Adipose tissue (tissue), 3 donors: ENCODE measurements around the gene PDZRN3. TPM values are rescaled to one million over a fixed set of nuclear protein-coding genes. Genes with fewer than 3 reads are reported as not detected.
"Not testable (repeated sequence)": the region's sequence is repeated elsewhere in the genome, so short reads cannot be mapped to it uniquely, and the experiment has no call there.

Experiments used
- H3K27ac ChIP-seq: one replicate; pipeline ENCODE4 v1.5.1; 2013; ENCODE audit warnings: low read depth, low read length
- WGBS, 3 donors: extraction: QIAGEN DNeasy Blood & Tissue Kit; methylation state at CpG; one replicate each; pipeline ENCODE4 v1.1.7; 2013; 5-methylcytosine and 5-hydroxymethylcytosine counted together
- polyA plus RNA-seq, 3 donors: library from polyadenylated mRNA; stranded (reverse); fragments of 200-250 nt; gene quantifications; one replicate each; pipeline ENCODE4 v1.2.3, GENCODE V29; 2013
- donor health status: healthy with polysubstance abuse.
- donor health status: Bipolar disorder and iron deficiency.
- donor health status: healthy.

PDZRN3 gene
- polyA plus RNA-seq, 3 donors: 6.6 to 45.8 (median 30.8) TPM

- WGBS, 3 donors: 37 to 46% (median 40%) methylated on average over 10 of the region's 10 CpGs
- no peak overlapping the region for H3K27ac ChIP-seq
Measured at GRCh38 chr3:73571238-73571794, 53.4 kb downstream of the PDZRN3 start.

DNA sequence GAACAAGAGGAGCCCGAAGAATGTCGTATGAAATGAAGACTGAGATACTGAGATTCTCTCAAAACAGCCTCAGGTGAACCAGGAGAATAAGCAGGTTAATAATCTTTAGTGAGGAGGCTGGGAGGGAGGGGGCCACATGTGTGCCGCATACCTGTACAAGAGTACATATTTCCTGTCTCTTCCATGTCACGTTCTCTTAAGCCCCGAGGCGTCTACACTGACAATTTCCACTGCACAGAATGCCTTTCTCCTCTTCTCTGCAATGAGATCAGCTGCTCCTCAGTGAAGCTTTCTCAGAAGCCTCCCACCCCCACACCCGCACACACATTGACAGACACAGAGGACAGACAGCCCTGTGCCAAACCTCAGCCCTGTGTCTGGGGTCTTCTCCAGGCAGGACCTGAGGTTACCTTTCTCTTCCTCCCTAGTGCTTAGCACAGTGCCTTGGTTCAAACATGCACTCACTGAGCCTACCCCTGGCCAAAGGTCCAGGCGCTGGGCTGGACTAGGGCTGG is 55.4 kb downstream of the PDZRN3 start:
- 85 to 91% (median 87%) methylated on average over 8 of the region's 8 CpGs for WGBS, 3 donors
- no peak overlapping the region for H3K27ac ChIP-seq

- H3K27ac ChIP-seq: no peak overlapping the region
- WGBS, 3 donors: 78 to 95% (median 94%) methylated on average over 5 of the region's 5 CpGs
Measured at GRCh38 chr3:73568371-73568862, 56.3 kb downstream of the PDZRN3 start.

- 94 to 95% (median 95%) methylated on average over 12 of the region's 12 CpGs for whole genome bisulfite sequencing, 3 donors
Measured at GRCh38 chr3:73565374-73565773, 59.4 kb downstream of the PDZRN3 start.

DNA sequence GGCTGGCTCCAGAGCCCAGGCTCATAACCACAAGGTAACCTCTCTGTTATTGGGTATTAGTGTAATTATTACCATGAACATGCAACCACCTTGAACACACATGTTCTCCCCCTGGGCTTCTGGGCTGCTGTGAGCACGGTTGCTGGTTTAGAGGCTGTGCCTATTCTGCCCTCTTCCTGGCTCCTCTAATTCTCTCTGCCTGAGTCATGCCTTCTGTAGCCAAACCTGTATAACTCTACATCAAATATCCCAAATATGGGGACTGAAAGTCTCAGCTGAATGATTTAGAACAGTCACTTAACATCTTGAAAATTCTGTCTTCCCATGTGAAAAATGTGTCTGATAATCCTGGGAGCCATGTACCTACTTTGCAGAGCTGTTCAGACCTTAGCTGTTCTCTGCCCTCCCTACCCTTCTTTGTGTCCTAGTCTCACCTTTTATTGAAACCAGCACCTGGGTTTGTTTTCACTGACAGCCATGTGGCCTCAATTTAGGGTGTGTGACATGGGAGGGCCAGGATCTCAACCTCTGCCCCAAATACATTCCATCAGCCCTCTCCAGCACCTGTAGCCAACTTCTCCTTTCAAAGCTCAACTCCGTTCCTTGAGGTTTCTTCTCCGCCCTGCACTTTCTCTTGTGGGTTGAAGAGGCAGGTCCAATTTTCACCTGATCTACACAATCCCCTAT is 60.7 kb downstream of the PDZRN3 start:
- no peak overlapping the region for H3K27ac ChIP-seq
- WGBS, 3 donors: 75 to 88% (median 86%) methylated on average over 3 of the region's 3 CpGs

More at GRCh38 chr3:73565374-73565773, 59.4 kb downstream of the PDZRN3 start:
- H3K27ac ChIP-seq: not testable (repeated sequence)

DNA sequence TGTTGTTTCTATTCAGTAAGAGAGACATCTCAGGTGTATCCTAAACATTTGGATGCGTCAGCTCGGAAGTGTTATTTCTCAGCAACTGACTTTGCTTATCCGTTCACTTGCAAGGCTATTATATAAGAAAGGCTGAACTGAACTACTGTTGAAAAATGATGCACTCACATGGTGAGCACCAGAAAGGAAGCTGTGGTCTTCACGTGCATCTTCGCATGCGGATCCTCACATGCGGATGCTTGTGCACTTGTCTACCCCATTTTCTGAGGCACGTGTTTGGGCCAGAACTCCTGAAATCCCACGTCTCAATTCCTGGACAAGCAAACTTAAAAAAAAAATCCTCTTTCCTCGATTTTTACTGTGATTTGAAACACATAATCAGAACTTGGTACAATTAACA is 63.2 kb downstream of the PDZRN3 start:
- no peak overlapping the region for H3K27ac ChIP-seq
- WGBS, 3 donors: 72 to 82% (median 74%) methylated on average over 10 of the region's 10 CpGs

GRCh38 chr3:73559749-73560148 is 65.0 kb downstream of the PDZRN3 start:
- 61 to 85% (median 84%) methylated on average over 2 of the region's 2 CpGs for WGBS, 3 donors

GRCh38 chr3:73558727-73559075 is 66.0 kb downstream of the PDZRN3 start:
- WGBS, 3 donors: 51 to 75% (median 64%) methylated on average over 4 of the region's 4 CpGs
- no peak overlapping the region for H3K27ac ChIP-seq

More at GRCh38 chr3:73559749-73560148, 65.0 kb downstream of the PDZRN3 start:
- no peak overlapping the region for H3K27ac ChIP-seq

DNA sequence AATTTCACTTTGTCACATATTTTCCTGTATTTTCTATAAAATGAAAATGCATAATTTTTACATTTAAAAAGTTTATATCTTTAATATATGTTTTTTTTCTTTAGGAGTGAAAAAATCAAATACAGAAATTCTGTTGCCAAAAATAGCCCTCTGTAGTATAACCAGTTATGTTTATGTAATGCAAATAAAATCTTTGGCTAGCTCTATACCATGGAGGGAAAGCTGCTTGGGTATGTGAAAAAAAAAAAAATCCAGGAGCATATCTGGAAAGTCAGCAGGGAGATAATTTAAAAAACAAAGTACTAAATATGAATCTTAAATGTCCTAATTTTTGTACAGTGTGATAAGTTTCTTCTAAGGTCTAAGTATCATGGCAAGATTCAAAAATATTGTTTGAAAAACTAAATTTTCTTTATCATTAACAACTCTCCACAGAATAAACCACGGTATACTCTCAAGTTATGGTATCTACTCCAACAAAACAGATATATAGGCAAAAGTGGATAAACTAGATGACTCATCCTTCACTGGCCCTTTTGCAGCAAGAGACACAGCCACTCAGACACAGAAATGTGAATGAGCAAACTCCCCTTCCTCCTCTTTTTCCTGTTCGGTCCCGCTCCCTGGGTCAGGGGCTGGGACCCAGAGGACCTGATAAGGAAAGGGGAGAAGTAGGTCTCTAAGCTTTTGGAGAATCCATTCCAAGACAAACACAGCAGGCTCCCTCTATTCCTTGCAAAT is 66.6 kb downstream of the PDZRN3 start:
- no peak overlapping the region for H3K27ac ChIP-seq
- WGBS, 3 donors: 48 to 72% (median 49%) methylated on average over 3 of the region's 3 CpGs

DNA sequence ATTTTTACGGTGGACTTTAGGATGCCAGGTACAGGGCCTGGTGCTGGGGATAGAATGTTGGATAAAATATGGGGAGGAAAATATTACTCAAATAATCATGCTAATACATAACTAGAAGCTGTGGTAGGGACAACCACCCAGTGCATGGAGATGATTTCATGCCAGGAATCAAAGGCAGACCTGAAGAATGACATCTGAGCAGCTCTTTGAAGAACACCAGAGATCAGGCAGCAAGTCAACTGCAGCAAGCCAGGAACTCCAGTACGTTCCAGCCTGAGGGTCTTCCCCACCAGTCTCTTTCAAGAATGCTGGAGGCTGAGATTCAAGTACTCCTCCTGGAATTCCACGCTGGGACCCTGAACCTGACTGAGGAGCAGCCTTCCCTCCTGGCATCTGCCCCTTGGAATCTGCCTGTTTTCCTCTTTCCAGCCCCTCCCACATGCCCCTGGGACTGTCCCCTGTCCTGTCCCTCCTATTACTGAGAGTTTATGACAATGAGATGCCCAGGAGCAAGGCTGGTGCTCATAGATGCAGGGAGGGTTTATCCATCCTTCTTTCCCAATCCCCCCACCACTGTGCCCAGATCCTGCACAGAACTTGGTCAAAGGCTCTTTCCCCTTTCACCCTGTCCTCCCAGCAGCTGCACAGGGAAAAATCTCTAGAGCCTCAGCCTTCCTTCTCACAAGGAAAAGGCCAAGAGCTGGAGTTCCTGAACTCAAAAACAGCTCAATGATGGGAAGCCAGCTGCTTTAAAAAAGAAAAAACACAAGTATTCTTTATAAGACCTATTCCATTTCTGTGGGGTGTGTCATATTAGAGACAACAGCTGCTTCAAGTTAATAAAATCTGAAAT is 68.0 kb downstream of the PDZRN3 start:
- no peak overlapping the region for H3K27ac ChIP-seq
- whole genome bisulfite sequencing, 3 donors: 54 to 80% (median 59%) methylated on average over 3 of the region's 3 CpGs

DNA sequence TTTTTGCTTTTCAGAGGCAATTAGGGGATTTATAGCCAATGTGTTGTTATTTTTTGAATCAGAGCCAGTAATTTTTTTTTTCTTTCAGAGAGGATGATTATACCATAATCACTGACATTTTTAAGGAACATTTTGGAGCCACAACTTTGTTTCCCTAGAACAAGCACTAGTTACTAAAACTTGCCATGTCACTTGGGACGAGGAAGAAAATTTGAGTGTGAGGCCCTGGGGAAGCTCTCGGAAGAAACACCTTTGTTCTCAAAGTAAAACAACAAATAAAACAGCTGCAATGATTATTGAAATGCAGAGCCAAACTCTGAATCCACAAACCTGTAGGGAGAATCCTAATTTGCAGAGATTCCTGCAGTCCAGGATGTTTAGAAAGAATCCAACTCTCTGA is 69.7 kb downstream of the PDZRN3 start:
- H3K27ac ChIP-seq: no peak overlapping the region

DNA sequence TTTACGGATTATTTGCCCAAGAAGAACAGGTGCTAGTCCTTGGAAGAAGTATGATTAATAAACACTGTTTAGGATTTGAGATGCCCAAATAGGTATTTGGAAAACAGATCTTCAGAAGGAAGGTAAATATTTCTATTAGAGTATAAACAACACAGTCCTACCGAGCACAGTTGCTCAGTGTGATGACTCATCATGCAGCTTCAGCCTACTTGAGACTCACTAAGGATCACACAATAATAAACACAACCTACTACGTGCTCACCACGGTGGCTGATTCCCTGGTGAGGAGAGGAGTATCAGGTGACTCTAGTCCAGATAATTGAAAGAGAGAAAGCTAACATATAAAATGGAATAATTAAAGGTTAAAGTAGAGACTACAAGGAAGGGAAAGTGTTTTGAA is 72.0 kb downstream of the PDZRN3 start:
- no peak overlapping the region for H3K27ac ChIP-seq
- 41 to 60% (median 58%) methylated on average over 4 of the region's 4 CpGs for WGBS, 3 donors

More for the DNA sequence above, 69.7 kb downstream of the PDZRN3 start:
- WGBS, 3 donors: 58 to 73% (median 70%) methylated on average over 2 of the region's 2 CpGs

DNA sequence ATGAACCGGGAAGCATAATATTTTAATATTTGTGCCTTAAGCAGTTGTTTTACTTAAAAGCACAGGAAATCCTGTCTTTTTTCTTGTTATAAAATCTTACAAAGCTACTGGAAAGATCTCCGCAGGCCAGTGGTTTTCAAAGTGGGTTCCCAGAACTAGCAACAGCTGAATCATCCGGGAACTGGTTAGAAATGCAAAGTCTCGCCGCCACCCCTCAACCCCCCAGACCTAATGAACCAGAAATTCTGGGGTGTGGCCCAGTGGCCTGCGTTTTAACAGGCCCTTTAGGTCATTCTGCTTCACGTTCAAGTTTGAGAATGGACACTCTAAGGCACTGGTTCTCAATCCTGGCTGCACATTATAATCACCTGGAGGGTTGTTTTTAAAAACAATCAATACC is 74.7 kb downstream of the PDZRN3 start:
- H3K27ac ChIP-seq: no peak overlapping the region
- 79 to 87% (median 83%) methylated on average over 7 of the region's 7 CpGs for WGBS, 3 donors

GRCh38 chr3:73549051-73549600 is 75.6 kb downstream of the PDZRN3 start:
- H3K27ac ChIP-seq: no peak overlapping the region
- 64 to 82% (median 81%) methylated on average over 9 of the region's 9 CpGs for WGBS, 3 donors

DNA sequence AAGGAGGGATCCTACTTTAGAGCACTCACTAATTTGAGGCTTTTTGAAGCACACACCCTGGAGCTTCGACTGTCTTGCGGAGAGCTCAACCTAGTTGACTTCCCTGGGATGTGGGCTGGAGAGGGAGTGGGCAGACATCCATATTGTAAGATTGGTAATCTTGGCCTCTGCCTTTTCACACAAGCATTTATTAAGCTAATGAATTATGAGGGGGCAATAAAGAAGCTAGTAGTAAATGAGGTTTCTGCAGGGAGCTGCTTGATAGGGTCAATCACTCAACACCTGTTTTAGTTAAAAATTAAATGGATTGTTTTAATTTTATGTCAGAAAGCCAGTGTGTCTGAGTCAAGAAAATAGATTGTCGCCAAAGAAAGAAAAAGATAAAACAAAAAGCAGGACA is 76.3 kb downstream of the PDZRN3 start:
- WGBS, 3 donors: 78 to 83% (median 81%) methylated on average over 3 of the region's 3 CpGs
- H3K27ac ChIP-seq: no peak overlapping the region

GRCh38 chr3:73547427-73548248 is 77.1 kb downstream of the PDZRN3 start:
- 66 to 76% (median 67%) methylated on average over 11 of the region's 11 CpGs for WGBS, 3 donors
- H3K27ac ChIP-seq: peak overlapping the region; percentile 49

DNA sequence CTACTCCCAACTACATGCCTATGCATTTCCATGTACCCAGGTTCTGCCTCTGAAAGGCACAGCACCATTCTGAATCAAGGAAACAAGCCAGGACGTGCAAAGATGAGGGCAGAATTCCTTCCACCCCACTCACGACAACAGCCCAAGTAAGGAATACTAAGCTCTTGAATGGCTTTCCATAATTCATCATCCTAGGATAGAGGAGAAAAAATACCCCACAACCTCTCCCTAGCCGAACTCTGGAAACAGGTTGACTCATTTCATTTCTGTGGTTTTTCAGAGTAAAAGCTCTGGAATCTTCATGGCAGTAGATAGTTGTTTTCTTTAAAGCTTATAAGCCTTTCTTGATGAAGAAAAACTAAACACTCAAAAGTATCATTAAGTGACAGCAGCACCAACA is 77.8 kb downstream of the PDZRN3 start:
- no peak overlapping the region for H3K27ac ChIP-seq
- 65 to 81% (median 71%) methylated on average over 3 of the region's 3 CpGs for WGBS, 3 donors
